CD4-positive, alpha-beta T cell treated with Interleukin-12 subunit alpha and Interleukin-12 subunit beta, for 1 hour (primary cell): Measurements from ENCODE around the gene MOCS1.

Experiments used
- DNase-seq: peaks from one replicate; pipeline ENCODE4 v3.0.0-alpha.2; 2020

MOCS1 gene

DNA sequence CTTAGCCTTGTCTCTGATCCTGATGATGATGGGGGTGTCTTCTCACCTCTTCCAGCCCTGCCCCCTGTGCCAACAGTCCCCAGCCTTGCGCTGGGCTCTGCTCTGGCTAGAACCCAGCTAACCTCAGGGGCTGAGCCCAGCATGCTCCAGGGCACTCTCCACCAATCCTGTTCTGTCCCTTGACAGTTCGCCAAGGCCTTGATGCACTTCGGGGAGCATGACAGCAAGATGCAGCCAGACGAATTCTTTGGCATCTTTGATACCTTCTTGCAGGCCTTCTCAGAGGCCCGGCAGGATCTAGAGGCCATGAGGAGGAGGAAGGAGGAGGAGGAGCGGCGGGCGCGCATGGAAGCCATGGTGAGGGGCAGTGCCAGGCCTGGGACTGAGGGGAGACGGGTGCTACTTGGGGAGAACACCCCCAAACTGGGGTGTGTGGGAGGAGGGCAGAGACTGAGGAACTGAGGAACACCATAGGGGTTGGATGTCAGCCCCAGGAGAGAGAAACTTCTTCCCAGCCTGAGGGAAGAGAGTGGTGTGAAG is 33.1 kb downstream of the MOCS1 start:
- no peak for DNase-seq

DNA sequence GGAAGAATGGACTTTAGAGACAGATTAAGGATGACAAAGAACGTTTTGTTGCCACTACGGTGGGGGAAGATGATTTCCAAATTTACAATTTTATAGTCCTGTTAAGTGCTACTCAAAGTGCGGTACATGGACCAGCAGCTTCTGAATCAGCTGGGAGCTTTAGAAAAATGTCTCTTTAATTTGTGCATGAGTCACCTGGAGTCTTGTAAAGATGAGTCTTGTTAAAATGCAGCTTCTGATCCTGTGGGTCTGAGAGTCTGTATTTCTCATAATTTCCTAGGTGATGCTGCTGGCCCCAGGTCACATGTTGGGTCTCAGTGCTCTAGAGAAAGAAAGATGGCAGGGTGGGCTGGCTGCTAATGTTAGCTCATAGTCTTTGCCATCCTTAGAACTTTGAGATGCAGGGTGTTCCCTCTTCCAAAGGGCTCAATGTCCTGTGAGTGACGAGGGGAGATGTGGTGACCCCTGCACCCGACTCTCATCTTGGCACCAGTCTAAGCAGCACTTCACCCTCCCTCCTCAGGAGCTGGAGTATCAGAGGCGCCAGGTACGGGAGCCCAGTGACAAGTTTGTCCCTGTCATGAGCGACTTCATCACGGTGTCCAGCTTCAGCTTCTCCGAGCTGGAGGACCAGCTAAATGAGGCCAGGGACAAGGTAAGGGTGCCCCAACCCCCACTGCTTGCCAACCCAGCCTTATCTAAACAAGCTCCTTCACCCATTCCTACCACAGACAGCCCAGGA is 34.5 kb downstream of the MOCS1 start:
- no peak for DNase-seq

DNA sequence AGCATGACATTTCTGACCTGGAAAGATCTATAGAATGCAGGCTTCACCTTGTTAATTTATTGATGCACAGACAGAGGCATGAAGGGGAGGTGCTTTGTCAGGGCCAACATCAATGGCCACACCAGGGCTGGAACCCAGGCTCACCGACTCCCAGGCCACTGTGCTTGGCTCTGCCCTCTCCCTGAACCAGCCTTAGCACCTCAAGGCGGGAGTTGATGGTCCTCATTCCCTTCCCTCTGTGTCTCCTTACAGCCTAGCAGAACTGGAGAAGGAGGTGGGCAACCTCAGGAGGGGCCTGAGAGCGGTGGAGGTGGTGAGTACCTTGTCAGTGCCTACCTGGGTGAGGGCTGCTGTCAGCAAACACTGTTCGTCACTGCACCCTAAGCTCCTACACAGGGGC is 35.6 kb downstream of the MOCS1 start:
- no peak for DNase-seq

- no peak for DNase-seq
Observed at GRCh38 chr6:39897698-39898097, 36.6 kb downstream of the MOCS1 start.

- no peak for DNase-seq
Observed at GRCh38 chr6:39896701-39897100, 37.6 kb downstream of the MOCS1 start.

DNA sequence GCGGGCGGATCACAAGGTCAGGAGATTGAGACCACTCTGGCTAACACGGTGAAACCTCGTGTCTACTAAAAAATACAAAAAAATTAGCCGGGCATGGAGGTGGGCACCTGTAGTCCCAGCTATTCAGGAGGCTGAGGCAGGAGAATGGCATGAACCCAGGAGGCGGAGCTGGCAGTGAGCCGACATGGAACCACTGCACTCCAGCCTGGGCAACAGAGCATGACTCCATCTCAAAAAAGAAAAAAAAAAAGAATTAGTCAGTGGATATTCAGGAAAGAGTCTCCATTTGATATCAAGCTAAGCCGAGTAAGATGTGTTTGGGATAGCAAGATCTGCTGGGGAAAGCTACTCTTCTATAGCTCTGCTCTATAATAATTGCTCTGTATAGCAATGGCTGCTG is 41.0 kb downstream of the MOCS1 start:
- DNase-seq, result no peak

DNA sequence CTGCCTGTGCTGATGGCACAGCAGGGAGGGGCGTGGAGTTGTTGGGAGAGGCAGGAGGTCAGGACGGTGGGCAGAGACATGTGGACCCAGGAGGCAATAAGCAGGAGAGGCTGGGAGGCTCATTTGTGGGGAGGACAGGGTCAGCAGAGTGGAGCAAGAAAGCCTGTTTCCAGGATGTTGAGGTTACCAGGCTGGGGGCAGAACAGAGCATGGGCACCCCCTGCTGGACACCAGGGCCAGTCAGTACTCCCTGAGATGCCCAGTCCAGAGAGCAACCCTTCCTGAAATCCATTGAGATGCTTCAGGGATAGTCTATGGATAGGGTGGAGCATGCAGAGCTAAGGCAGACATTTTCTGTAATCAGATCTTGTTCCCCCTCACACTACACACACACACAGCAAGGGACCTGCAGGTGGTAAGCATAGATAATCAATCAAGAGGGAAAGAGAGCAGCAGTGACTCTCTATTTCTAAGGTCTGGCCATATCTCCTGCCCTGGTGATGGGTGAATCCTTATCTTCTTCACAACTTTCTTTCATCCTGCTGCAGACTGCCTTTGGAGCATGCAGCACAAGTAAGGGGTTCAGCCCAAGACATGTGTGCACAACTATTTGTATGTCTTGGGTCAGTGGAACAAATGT is 41.7 kb downstream of the MOCS1 start:
- no peak for DNase-seq

GRCh38 chr6:39891976-39892375 is 42.3 kb downstream of the MOCS1 start:
- no peak for DNase-seq

GRCh38 chr6:39891353-39891752 is 42.9 kb downstream of the MOCS1 start:
- no peak for DNase-seq

DNA sequence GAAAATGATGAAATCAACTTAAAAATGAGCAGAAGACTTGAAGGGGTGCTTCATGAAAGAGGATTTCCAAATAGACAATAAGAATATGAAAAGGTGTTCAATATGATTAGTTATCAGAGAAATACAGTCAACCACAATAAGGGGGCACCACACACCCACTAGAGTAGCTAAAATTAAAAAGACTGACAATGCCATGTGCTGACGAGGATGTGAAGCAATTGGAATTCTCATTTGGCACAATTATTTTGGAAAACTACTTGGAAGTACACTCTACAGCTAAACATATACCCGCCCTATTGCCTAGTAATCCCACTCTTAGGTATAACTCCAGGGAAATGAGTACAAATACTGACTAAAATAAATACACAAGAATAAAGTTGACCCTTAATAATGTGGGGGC is 45.0 kb downstream of the MOCS1 start:
- DNase-seq, result no peak

- no peak for DNase-seq
Observed at GRCh38 chr6:39887692-39888450, 46.4 kb downstream of the MOCS1 start.

GRCh38 chr6:39886871-39887270 is 47.4 kb downstream of the MOCS1 start:
- DNase-seq, result no peak

GRCh38 chr6:39885691-39886090 is 48.6 kb downstream of the MOCS1 start:
- no peak for DNase-seq

- DNase-seq, result no peak
Observed at GRCh38 chr6:39884696-39885095, 49.6 kb downstream of the MOCS1 start.

DNA sequence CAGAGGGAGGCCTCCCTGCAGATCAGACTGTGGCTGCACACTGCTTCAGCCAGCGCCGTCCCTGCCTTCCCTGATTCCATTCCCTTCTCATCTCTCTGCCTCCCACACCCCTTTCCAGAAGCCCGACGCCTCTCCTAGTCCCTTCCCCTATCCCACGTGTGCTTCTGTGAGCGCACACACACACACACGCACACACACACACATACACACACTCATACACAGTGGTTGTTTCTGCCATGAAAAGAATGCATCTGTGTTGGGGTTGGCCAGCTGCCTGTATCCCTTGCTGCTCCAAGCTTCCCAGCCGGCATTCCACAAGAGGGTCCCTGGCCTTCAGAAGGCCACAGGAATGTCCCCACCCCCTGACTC is 51.7 kb downstream of the MOCS1 start:
- DNase-seq, result no peak

DNA sequence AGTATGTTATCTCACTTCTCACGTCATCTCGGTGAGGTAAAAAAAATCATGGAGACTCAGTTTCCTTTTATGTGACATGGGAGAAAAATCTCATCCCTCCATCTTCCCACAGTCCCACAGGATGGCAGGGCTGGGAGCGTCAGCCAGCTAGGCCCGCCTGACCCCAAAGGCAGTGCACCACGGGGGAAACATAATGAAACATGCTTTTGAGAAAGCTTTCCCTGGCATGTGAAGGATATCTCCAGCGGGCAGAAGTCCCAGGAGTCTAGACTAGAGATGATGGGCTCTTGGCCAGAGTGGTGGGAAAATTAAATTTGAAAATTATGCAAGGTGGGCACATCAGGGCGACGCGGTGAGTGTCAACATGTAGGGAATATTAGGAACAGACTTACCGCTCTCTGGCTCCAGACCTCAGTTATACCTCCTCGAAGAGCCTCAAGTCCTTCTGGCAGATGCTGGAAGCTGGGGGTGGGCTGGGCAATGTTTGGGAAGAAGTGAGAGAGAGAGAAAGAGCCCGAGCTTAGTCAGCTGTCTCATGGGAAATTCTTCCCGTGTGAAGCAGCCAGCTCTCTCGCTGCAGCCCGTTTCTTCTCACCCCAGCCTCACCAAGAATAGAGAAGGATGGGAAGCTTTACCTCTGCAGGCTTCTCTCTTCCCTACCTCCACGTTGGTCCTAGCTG is 52.3 kb downstream of the MOCS1 start:
- DNase-seq, result no peak

GRCh38 chr6:39880594-39880993 is 53.7 kb downstream of the MOCS1 start:
- DNase-seq, result no peak

GRCh38 chr6:39879535-39879934 is 54.7 kb downstream of the MOCS1 start:
- no peak for DNase-seq

DNA sequence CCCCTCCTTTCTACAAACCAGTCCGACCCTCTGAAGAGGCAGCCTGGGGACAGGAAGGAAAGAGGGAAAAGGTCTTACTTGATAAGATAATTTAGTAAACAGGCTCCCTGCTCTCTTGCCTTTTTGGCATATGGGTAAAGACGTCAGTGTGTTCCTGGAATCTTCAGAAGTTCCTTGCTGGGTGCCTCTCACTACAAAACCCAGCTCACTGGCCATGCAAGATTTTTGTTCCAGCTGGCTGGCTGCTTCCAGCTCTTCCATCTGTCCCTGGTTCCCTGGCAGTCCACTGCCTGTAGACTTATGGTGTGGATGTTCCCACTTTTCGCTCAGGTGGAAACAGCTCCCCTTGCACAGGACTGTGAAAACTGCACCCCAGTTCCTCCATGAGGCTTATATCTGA is 57.4 kb downstream of the MOCS1 start:
- DNase-seq, result no peak

DNA sequence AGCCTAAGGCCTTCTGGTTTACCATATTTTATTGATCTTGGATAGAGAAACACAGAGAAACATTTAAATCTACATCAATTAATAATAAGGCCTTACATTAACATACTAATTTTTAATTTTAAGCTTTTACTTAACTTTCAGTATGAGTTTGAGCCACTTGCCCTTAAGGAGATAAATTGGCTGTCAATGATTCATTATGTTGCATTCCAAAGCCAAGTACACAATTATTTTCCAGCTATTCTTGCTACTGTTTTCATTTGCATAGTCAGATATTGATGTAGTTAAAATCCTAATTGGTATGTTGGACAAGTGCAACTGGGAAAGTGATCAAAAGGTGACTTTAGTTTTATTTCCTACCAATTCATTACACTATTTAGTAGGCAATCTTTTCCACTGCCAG is 58.2 kb downstream of the MOCS1 start:
- DNase-seq, result no peak

DNA sequence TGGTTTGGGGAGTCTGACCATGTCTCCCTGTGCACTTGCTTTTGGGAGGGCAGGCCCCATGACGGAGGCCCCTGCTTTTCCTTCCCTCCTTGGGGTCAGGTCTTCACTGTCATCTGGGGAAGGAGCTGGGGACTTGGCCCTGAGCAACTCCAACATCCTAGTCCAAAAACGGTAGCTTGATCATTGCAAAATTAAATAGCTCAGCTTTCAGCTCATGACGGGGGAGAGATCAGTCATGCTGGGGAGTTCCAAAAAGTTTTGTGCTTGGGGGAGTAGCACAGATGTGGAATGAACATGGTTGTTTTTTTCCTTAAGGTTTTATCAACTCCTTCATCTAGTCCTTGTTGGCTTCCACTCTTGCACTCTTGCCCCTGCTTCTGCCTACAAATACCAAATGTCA is 60.8 kb downstream of the MOCS1 start:
- DNase-seq, result no peak

DNA sequence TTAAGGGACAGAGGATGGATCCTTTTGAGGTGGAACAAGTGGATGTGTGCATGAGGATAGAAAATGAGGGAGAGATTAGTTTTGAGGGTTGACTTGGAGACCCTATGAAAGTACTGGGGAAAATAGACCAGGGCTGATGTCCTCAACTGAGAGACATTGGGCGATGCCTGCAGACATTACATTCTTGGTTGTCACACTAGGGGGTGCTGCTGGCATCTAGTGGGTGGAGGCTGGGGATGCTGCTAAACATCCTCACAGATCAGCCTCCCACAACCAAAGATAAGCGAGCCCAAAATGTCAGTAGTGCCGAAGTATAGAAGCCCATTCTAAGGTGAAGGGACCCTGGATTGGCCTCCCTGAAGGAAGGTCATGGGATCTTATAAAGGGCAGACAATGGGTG is 63.3 kb downstream of the MOCS1 start:
- DNase-seq, result no peak

- DNase-seq, result no peak
Observed at GRCh38 chr6:39867592-39867991, 66.7 kb downstream of the MOCS1 start.
